Activated T-helper 17 cell treated with anti-CD3 and anti-CD28 coated beads, Interleukin-2, amount 50 U/mL, for 72 hours (primary cell): ENCODE results near the gene NSUN6. TPM values are rescaled to one million over a fixed set of nuclear protein-coding genes. Genes with fewer than 3 reads are reported as not detected.
A peak's percentile ranks its signal among the peaks of the same experiment; 100 is the strongest.
"Not testable (repeated sequence)": the region's sequence is repeated elsewhere in the genome, so short reads cannot be mapped to it uniquely, and the experiment has no call there.

Source experiments
- ATAC-seq: fragments of 150-1000 bp; cut with Tn5 transposase; replicated peaks from 2 replicates; pipeline ENCODE4 v1.10.0; 2021; ENCODE audit warnings: mild to moderate bottlenecking, moderate library complexity
- H3K27ac Mint-ChIP-seq: one replicate; pipeline ENCODE4 v1.8.0; 2022; ENCODE audit warnings: mixed read lengths
- H3K27me3 Mint-ChIP-seq: one replicate; pipeline ENCODE4 v1.8.0; 2022; ENCODE audit warnings: mixed read lengths
- H3K36me3 Mint-ChIP-seq: one replicate; pipeline ENCODE4 v1.8.0; 2022; ENCODE audit warnings: low read depth, mild to moderate bottlenecking, mixed read lengths
- H3K4me1 Mint-ChIP-seq: one replicate; pipeline ENCODE4 v1.8.0; 2022; ENCODE audit warnings: mixed read lengths
- H3K4me3 Mint-ChIP-seq: one replicate; pipeline ENCODE4 v1.8.0; 2022; ENCODE audit warnings: mild to moderate bottlenecking, mixed read lengths
- H3K9me3 Mint-ChIP-seq: one replicate; pipeline ENCODE4 v1.8.0; 2022; ENCODE audit warnings: mixed read lengths
- total RNA-seq, 2 donors: library from RNA; stranded (reverse); gene quantifications; one replicate each; pipeline ENCODE4 v1.2.3, GENCODE V29; 2022

Gene NSUN6
- total RNA-seq, 2 donors from 2014 or later = 16.5 to 25.4 TPM

DNA sequence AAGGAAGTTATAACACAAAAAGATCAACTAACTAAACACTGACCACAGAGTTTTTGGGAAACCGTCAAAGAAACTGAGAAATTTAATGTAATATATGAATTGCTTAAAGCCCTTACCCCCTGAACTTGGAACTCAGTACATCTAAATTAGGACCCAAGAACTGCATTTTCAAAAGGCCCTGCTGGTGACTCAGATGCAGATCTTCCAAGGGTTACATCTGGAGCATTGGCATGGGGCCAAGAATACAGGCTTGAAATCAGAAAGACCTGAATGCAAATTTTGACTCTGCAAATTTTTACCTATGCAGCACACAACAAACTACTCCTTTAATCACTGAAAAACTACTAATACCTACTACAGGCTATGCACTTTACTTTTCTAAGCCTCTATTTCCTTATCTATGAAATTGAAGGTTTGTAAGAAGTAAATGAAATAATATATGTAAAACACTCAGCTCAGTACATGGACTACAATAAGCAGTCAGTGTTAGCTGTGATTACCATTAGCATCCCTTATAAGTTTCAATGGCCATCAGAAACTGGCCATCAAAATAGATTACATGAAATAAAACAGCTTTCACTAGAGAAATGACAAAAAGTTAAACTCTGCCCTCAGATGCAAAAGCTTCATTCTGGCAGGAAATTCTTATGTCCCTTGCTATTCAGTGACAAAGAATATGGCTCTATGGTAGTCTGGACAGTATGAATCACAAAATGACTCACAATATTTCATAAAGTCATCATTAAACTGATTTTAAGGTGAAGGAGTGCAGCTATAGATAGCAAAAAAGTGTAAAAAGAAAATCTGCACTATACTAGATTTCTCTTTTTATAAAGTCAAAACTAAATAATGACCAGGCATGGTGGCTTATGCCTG lies 43.6 kb downstream of the NSUN6 start:
- peak; percentile 59 for ATAC-seq
- no peak overlapping the region for H3K27ac Mint-ChIP-seq
- H3K4me3 Mint-ChIP-seq = no peak overlapping the region
- peaks cover 4% of the 10 kb centered on the region for H3K4me1 Mint-ChIP-seq
- peaks cover 80% of the 10 kb centered on the region for H3K36me3 Mint-ChIP-seq
- H3K27me3 Mint-ChIP-seq = no peaks in the 10 kb centered on the region
- no peaks in the 10 kb centered on the region for H3K9me3 Mint-ChIP-seq

- no peaks in the 10 kb centered on the region for H3K27me3 Mint-ChIP-seq
- no peaks in the 10 kb centered on the region for H3K9me3 Mint-ChIP-seq
- H3K36me3 Mint-ChIP-seq = peaks cover 73% of the 10 kb centered on the region
- ATAC-seq = no peak
- no peak overlapping the region for H3K4me3 Mint-ChIP-seq
- H3K4me1 Mint-ChIP-seq = peaks cover 4% of the 10 kb centered on the region
- no peak overlapping the region for H3K27ac Mint-ChIP-seq
These were observed 45.2 kb downstream of the NSUN6 start for GRCh38 chr10:18606051-18606695.

GRCh38 chr10:18601321-18601720 lies 50.1 kb downstream of the NSUN6 start:
- Mint-ChIP-seq H3K4me1 (no peaks in the 10 kb centered on the region), H3K36me3 (peaks cover 46% of the 10 kb centered on the region), H3K4me3 (no peak overlapping the region), H3K27ac (no peak overlapping the region), H3K9me3 (no peaks in the 10 kb centered on the region), H3K27me3 (no peaks in the 10 kb centered on the region)
- no peak for ATAC-seq

GRCh38 chr10:18599392-18599791 lies 52.0 kb downstream of the NSUN6 start:
- Mint-ChIP-seq H3K4me1 (no peaks in the 10 kb centered on the region), H3K9me3 (no peaks in the 10 kb centered on the region), H3K27me3 (no peaks in the 10 kb centered on the region), H3K36me3 (peaks cover 51% of the 10 kb centered on the region), H3K4me3 (no peak overlapping the region), H3K27ac (no peak overlapping the region)
- no peak for ATAC-seq

GRCh38 chr10:18594574-18595156 lies 56.7 kb downstream of the NSUN6 start:
- H3K9me3 Mint-ChIP-seq = peaks cover 5% of the 10 kb centered on the region
- H3K27ac Mint-ChIP-seq = no peak overlapping the region

GRCh38 chr10:18591141-18591540 lies 60.2 kb downstream of the NSUN6 start:
- peaks cover 92% of the 10 kb centered on the region for H3K36me3 Mint-ChIP-seq
- H3K27me3 Mint-ChIP-seq, H3K27ac Mint-ChIP-seq, H3K4me1 Mint-ChIP-seq, H3K9me3 Mint-ChIP-seq, H3K4me3 Mint-ChIP-seq, ATAC-seq: not testable (repeated sequence)

More at GRCh38 chr10:18594574-18595156, 56.7 kb downstream of the NSUN6 start:
- no peak for ATAC-seq
- Mint-ChIP-seq H3K36me3 (peaks cover 73% of the 10 kb centered on the region), H3K27me3 (no peaks in the 10 kb centered on the region), H3K4me1 (no peaks in the 10 kb centered on the region), H3K4me3 (no peak overlapping the region)

DNA sequence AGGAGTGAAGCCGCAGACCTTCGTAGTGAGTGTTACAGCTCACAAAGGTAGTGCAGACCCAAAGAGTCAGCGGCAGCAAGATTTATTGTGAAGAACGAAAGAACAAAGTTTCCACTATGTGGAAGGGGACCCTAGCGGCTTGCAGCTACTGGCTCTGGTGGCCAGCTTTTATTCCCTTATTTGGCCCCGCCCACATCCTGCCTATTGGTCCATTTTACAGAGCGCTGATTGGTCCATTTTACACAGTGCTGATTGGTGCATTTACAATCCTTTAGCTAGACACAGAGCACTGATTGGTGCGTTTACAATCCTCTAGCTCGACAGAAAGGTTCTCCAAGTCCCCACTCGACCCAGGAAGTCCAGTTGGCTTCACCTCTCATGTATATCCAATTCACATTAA lies 64.8 kb downstream of the NSUN6 start:
- ATAC-seq, H3K9me3 Mint-ChIP-seq, H3K27me3 Mint-ChIP-seq, H3K4me3 Mint-ChIP-seq, H3K27ac Mint-ChIP-seq: not testable (repeated sequence)
- peaks cover 79% of the 10 kb centered on the region for H3K36me3 Mint-ChIP-seq
- peaks cover 11% of the 10 kb centered on the region for H3K4me1 Mint-ChIP-seq

DNA sequence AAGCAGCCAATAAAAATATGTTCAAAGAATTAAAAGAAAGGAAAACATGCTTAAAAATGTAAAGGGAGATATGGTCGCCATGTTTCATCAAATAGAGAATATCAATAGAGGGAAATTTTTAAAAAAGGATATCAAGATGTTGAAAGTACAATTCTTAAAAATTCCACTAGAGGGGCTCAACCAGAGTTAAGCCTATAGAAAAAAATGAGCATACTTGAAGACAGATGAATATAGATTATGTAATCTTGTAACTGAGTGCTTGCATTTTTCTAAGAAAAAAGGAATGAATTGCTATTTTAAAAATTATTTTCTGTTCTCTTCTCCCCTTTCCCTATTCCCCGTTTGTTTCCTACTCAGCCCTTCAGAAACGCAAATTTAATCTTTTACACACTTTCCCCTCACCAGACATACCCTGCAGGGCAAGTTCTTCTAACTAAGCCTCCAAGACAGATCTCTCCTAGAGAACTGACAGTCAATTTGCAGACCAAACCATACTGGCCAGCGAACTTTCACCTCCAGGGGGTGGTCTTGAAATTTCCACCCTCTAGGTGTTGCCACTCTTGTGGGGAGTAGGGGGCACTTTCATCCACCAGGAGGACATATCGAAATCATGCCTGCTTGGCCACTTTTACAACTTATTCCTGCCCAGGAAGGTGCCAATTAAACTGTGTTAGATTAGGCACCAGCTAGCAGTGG lies 67.7 kb downstream of the NSUN6 start:
- Mint-ChIP-seq H3K4me1 (peaks cover 11% of the 10 kb centered on the region), H3K4me3 (no peak overlapping the region), H3K27me3 (no peaks in the 10 kb centered on the region), H3K27ac (peak overlapping the region; percentile 2), H3K36me3 (peaks cover 80% of the 10 kb centered on the region), H3K9me3 (peaks cover under 1% of the 10 kb centered on the region)
- ATAC-seq = no peak

- H3K27me3 Mint-ChIP-seq = no peaks in the 10 kb centered on the region
- H3K4me1 Mint-ChIP-seq = peaks cover 11% of the 10 kb centered on the region
- H3K9me3 Mint-ChIP-seq = peaks cover 4% of the 10 kb centered on the region
- no peak overlapping the region for H3K4me3 Mint-ChIP-seq
- peak; percentile 78 for ATAC-seq
- H3K27ac Mint-ChIP-seq = peak overlapping the region; percentile 2
- H3K36me3 Mint-ChIP-seq = peaks cover 83% of the 10 kb centered on the region
These were observed 68.6 kb downstream of the NSUN6 start for GRCh38 chr10:18582803-18583202.

- Mint-ChIP-seq H3K4me3 (no peak overlapping the region), H3K4me1 (peaks cover 4% of the 10 kb centered on the region), H3K9me3 (peaks cover 11% of the 10 kb centered on the region), H3K27me3 (no peaks in the 10 kb centered on the region), H3K27ac (no peak overlapping the region), H3K36me3 (peaks cover 74% of the 10 kb centered on the region)
- peak; percentile 60 for ATAC-seq
These were observed 73.3 kb downstream of the NSUN6 start for GRCh38 chr10:18577823-18578685.

DNA sequence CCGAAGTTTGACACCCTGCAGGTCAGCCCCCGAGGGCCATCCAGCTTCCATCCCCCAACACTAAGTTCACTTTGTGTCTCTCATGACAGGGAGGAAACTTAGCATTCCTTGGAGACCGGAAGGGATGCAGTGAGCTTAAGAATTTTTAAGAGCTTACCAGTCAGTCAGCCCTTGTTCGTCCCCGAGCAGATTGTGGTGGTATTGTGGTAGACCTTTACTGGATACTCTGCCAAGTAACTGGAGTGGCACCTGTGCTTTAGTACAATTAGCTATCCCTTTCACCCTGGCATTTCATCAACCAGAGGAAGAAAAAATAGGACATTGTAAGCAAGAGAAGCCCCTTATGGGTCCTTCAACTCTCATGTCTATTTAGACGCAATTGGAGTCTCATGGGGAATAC lies 74.8 kb downstream of the NSUN6 start:
- no peak for ATAC-seq
- peaks cover 62% of the 10 kb centered on the region for H3K36me3 Mint-ChIP-seq
- H3K4me3 Mint-ChIP-seq = no peak overlapping the region
- H3K9me3 Mint-ChIP-seq = peaks cover 11% of the 10 kb centered on the region
- no peak overlapping the region for H3K27ac Mint-ChIP-seq
- H3K27me3 Mint-ChIP-seq = no peaks in the 10 kb centered on the region
- H3K4me1 Mint-ChIP-seq = no peaks in the 10 kb centered on the region

- Mint-ChIP-seq H3K36me3 (peaks cover 27% of the 10 kb centered on the region), H3K27ac (no peak overlapping the region), H3K4me1 (no peaks in the 10 kb centered on the region), H3K4me3 (no peak overlapping the region), H3K9me3 (peaks cover 7% of the 10 kb centered on the region), H3K27me3 (no peaks in the 10 kb centered on the region)
- no peak for ATAC-seq
These were observed 78.3 kb downstream of the NSUN6 start for GRCh38 chr10:18572959-18573561.

DNA sequence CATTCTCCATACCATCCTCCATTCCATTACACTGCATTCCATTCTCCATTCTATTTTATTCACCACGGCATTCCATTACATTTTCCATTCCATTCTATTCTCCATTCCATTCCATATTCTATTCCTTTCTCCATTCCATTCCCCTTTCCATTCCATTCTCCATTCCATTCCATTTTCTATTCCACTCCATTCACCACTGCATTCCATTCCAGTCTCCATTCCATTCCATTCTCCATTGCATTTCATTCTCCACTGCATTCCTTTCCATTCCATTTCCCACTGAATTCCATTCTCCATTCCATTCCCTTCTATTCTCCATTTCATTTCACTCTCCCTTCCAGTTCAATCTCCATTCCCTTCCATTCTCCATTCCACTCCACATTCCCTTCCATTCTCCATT lies 79.6 kb downstream of the NSUN6 start:
- Mint-ChIP-seq H3K27me3 (no peaks in the 10 kb centered on the region), H3K27ac (no peak overlapping the region), H3K36me3 (peaks cover 15% of the 10 kb centered on the region), H3K4me1 (no peaks in the 10 kb centered on the region), H3K9me3 (no peaks in the 10 kb centered on the region), H3K4me3 (no peak overlapping the region)
- no peak for ATAC-seq
